ENCODE data around the gene RNF213. TPM values are rescaled to one million over a fixed set of nuclear protein-coding genes. Genes with fewer than 3 reads are reported as not detected.

RNF213 gene
- polyA plus RNA-seq, 1 donor: 31.0 TPM

DNA sequence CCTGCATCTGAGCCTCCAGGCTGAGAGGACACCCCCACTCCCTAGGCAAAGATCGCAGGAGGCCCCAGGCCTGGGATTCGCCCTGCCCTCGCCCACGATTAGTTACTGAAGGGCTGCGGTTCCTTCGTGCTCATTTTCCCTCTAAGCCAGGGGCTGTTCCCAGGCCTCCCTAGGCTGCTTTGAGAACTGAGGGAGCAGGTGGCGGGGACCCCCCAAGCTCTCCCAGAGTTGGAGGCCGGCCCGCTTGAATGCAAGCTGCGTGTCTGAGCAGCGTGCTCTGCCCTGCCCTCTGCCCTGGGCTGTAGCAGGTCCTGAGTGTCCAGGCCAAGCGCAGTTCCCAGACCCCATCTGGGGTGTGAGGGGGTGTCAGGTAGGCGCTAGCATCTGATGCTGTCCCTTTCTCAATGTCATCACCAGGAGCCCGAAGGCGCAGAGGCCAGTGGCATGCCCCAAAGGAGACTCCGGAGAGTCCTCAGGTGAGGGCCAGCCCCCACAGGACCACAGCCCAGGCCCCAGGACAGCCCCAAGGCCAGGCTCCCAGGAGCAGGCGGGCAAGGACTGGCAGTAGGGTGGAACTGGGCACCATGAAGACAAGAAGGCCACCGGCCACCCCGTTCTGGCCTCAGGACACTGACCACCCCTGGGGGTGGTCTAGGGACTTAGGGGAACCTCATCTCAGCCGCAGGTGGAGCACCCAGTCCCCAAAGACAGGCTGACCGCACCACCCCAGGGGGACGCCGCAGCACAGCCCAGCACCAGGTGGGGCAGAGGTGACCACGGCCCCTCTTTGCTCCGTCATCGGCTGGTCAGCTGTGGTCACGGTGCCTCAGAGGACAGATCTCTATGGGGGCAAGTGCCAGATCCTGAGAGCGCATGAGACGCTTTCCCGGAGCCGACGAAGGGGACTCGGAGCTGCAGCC is 169.0 kb downstream of the RNF213 start:
- DNase-seq (ENCODE audit: low read depth): no peak

DNA sequence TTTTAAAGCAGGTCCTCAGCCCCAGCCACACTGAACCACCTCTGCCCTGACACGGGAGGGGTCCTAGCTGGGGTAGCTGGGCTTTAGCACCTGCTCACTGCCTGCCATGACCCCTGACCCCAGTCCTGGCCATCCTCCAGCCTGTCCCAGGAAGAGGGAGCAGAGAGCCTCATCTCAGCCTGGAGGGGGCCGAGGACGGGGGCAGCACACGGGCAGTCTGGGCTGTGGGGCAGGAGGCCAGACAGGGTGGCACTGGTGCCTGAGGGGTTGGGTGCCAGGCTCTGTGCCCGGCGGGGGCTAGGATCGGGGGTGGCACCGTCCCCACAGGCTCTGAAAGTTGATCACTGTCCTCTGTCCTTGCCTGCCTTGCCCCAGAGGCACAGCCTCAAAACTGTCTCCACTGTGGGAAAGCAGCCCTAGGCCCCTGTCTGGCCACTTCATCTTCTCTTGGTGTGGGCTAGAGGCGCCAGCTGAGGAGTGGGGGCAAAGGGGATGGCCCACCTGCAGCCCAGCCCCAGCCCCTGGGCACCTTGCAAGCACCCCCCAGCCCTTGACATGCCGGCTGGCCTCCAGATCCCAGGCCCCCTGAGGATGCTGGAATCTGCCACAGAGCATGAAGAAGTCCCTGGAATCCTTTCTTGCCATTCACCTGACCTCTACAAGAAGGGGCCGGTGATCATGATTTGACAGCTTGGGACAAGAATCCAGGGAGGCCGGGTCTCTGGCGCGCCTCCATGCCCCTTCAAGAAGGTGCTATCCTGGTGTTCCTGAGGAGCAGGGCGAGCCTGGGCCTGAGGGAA is 170.0 kb downstream of the RNF213 start:
- no peak for DNase-seq (ENCODE audit: low read depth)

GRCh38 chr17:80431246-80432195 is 170.9 kb downstream of the RNF213 start:
- DNase-seq (ENCODE audit: low read depth): no peak

DNA sequence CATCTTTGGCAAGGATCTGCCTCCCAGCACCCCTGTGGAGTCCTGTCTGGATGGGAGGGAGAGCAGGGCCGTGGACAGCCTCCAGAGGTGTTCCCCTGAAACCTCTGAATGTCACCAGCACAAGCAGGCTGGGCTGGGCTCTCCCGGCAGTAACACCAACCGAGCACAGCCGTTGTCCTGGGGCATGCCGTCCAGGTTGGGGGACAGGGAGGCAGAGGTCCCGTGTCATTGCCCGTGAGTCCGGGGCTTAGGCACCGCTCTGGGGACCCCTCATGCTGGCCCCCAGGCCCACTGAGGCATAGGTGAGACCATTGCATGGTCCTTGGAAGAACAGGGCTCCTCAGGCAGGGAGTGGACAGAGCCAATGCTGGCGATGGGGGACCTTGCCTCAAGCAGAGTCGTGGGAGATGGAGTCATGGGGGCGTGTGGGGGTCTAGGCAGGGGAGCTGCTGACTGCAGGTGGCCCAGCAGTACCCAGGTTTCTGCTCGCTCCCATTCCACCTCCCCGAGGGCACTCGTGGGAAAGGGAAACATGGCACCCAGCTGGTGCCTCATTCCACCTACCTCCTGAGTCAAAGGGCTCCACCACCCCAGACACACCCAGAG is 171.8 kb downstream of the RNF213 start:
- DNase-seq (ENCODE audit: low read depth): no peak

DNA sequence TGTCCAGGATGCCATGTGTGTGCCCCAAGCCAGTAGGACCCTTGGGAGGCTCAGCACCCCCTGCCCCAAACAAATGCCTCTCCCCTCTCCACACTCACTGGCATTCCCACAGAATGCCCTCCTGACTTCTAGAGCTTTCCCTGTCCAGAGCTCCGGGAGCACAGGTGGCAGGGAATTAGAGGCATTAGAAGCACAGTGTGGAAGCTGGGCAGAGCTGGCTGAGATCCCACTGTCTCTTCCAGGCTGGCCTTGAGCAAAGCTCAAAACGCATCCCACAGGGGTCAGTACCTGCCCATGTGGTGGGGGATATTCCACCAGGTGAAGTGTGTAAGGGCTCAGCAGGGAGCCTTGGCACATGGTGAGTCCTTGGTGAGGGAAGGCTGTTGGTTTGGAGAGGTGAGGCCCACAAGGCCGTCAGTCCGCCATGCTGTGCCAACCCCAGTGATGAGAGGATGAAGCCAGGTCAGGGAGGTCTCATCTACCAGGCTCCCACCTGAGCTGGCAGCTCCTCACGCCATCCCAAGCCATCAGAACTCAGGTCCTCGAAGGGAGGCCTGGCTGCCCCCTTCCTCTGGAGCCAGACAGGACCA is 172.4 kb downstream of the RNF213 start:
- no peak for DNase-seq (ENCODE audit: low read depth)

DNA sequence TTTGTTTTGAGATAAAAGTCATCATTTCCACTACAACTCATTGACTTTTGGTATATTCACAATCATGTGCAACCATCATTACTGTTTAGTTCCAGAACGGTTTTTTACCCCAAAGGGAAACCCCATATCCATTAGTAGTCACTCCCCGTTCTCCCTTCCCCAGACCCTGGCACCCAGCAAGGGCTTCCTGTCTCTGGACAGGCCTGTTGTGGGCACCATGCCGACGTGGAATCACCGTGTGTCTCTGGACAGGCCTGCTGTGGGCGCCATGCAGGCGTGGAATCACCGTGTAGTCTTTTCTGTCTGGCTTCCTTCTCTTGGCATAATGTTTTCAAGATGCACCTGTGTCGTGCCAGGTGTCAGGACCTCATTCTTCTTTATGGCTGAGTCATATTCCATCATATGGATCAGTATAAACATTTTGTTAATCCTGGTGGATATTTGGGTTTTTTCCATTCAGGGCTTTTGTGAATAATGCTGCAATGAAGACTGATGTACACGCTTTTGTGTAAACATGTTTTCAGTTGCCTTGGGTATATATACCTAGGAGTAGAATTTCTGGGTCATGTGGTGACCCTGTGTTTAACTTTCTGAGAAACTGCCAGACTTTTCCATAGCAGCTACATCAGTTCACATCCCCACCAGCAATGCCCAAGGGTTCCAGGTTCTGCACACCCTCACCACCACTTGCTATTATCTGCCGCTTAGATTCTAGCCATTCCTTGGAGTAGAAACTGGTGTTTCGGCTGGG is 173.4 kb downstream of the RNF213 start:
- DNase-seq (ENCODE audit: low read depth): no peak

GRCh38 chr17:80437532-80437931 is 176.9 kb downstream of the RNF213 start:
- no peak for DNase-seq (ENCODE audit: low read depth)

GRCh38 chr17:80438806-80439205 is 178.2 kb downstream of the RNF213 start:
- DNase-seq (ENCODE audit: low read depth): no peak

GRCh38 chr17:80439499-80439898 is 178.8 kb downstream of the RNF213 start:
- no peak for DNase-seq (ENCODE audit: low read depth)

- no peak for DNase-seq (ENCODE audit: low read depth)
Measured at GRCh38 chr17:80441133-80441578, 180.5 kb downstream of the RNF213 start.

DNA sequence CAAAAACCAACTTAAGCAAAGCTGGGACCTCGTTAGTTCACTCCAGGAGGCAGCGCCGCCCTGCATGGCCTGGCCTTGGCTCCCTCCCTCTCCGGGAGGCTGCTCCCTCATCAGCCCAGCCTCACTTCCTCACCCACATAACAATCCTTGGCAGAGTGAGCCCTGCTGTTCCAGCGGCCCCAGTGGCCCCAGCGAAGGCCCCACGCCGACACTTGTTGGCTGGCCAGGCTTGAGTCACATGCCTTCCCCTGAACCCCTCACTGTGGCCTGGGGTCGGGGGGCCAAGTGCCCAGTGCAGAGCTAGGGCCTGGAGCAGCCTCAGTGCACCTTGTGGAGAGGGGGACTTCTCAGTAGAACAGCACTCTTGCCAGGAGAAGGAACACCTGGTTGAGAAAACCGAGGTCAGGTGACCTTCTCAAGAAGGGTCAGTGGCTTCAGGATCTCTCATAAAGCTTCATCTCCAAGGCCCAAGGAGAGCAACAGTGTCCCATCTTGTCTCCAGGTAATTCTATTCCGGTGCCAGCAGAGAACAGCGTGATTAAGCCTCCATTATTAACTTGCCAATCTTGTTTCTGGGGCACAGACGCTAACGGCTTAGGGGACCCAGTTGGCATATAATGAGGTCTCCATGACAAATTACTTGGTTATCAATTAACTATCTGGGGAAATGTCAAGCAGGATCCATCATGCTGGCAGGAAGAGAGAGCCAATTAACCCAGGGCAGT is 181.1 kb downstream of the RNF213 start:
- no peak for DNase-seq (ENCODE audit: low read depth)

DNA sequence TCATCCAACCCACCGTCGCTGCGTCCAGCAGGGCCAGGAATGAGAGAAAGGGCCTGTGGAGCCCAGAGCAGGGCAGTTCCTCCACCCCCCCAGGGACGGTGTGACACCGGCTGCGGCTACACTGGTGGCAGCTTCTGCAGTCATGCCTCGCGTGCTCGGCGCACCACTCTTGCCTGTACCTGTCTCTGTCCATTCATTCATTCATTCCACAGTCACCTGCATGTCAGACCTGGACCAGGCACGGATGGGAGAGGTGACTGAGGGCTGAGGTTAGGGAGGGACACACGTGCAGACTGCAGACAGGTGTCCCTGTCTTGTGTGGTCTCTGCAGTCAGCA is 181.6 kb downstream of the RNF213 start:
- no peak for DNase-seq (ENCODE audit: low read depth)

GRCh38 chr17:80442764-80443163 is 182.1 kb downstream of the RNF213 start:
- no peak for DNase-seq (ENCODE audit: low read depth)

DNA sequence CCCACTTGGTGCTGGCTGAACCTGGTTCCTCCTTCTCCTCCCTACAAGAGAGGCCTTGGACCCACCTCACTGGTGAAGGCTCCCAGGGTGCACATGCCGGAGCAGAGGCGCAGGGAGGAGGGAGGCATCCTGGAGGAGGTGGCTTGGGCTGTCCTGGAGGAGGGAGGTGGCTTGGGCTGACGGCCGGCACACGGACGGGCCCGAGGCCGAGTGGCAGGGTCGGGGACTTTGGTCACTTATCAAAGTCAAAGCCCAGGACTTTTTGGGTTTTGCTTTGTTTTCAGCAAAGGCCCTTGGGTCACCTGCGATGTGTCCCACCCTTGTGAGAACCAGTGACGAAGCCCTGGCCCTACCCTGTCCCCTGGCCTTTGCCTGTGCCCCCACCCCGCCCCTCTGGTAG is 182.8 kb downstream of the RNF213 start:
- DNase-seq (ENCODE audit: low read depth): no peak

GRCh38 chr17:80443916-80444643 is 183.4 kb downstream of the RNF213 start:
- no peak for DNase-seq (ENCODE audit: low read depth)

- DNase-seq (ENCODE audit: low read depth): no peak
Measured at GRCh38 chr17:80444644-80444979, 184.0 kb downstream of the RNF213 start.

DNA sequence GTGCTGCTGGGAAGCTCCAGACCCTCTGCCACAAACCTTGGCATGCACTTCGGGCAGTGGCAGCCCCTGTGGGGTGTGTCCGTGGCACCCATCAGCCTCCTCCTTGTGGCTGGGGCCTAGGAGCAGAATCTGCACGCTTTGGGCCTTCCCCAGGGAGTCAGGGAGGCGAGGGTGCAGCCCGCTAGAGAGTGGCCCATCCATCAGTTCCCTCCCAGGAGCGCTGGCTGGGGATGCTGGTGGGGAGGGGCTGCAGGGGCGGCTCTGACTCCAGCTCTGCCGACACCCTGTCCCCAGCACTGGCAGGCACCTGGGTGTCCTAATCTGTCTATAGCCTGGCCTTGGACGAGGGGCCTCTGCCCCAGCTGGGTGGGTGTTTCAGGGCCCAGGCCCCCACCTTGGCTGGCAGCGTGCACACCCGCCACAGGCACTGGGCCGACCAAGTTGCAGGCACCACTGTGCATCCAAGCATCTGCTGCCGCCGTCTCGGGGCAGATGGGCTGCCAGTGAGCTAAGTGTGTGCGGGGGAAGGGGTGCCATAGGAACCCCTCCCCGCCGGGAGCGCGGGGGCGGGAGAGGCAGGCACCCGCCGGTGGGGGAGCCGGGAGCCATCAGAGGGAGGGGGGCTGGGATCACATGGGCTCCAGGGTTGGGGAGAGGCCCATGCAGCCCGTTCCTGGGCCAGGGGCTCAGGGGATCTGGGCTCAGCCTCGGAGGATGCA is 184.5 kb downstream of the RNF213 start:
- no peak for DNase-seq (ENCODE audit: low read depth)

- no peak for DNase-seq (ENCODE audit: low read depth)
Measured at GRCh38 chr17:80445726-80446110, 185.1 kb downstream of the RNF213 start.

Measured in forelimb muscle (tissue), 1 donor.